Measurements from ENCODE around the gene XPC. TPM values are rescaled to one million over a fixed set of nuclear protein-coding genes. Genes with fewer than 3 reads are reported as not detected.
"Not testable (repeated sequence)": the region's sequence is repeated elsewhere in the genome, so short reads cannot be mapped to it uniquely, and the experiment has no call there.

The XPC gene
- total RNA-seq, 1 experiment from 2014 or later = 13.0 TPM

DNA sequence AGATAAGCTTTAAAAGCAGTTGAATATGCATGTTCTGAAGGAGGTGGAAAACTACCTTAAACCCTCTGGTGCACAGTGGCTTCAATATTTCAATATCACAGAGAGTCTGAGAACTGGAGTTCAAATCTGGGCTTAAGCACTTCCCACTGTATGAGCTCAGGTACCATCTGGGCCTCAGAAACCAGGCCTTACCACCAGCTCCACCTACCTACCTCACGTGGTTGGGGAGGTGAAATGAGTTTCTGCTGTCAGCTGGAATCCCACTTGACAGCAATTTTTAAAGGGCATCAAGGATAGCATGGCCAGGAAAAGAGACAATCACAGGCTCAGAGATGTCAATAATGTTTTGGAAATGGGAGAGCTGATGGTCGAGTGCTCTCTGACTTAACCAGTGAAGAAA lies 58.8 kb downstream of the XPC start:
- DNase-seq (ENCODE audit: low read depth) = no peak

DNA sequence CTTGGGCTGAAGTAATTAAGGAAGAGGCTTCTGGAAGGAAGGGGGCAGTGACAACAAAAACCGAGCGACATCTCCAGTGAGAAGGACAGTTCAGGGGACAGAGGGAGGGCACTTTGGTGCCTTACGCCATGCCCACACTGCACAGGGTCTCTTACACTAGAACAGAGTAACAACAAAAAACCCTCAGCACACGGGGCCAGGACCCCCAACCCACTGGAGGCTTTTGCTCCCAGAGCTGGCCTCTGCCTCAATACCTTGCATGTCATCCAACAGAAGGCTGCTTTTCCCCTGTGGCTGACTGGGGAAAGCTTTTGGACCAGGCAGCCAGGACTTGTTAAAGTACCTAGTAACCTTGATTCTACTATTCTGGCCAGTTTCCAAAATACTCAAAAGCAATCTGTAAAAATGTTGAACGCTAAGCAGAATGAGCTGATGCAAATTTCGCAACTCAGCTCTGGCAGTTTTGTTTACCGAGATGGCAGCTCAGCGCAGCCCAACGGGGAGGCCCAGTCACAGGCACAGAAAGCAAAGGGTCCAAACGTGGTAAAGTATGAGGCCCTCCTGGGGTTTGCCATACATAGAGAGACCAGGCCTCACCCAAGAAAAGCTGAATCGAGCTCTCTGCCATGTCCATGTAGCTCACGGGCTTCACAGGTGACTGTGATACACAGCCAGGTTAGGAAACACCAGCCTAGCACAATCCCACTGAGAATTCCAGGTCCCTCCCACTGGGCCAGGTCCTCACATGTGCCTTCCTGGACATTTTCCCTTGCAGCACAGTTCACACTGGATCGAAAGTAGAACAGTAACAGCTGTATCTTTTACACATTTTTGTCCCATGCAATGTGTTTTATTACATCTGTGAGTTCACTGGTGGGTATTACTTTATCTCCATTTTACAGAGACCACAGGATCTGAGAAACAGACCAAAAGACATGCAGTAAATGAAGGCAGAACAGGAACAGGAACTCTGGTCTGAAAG lies 59.7 kb downstream of the XPC start:
- DNase-seq (ENCODE audit: low read depth) = no peak

DNA sequence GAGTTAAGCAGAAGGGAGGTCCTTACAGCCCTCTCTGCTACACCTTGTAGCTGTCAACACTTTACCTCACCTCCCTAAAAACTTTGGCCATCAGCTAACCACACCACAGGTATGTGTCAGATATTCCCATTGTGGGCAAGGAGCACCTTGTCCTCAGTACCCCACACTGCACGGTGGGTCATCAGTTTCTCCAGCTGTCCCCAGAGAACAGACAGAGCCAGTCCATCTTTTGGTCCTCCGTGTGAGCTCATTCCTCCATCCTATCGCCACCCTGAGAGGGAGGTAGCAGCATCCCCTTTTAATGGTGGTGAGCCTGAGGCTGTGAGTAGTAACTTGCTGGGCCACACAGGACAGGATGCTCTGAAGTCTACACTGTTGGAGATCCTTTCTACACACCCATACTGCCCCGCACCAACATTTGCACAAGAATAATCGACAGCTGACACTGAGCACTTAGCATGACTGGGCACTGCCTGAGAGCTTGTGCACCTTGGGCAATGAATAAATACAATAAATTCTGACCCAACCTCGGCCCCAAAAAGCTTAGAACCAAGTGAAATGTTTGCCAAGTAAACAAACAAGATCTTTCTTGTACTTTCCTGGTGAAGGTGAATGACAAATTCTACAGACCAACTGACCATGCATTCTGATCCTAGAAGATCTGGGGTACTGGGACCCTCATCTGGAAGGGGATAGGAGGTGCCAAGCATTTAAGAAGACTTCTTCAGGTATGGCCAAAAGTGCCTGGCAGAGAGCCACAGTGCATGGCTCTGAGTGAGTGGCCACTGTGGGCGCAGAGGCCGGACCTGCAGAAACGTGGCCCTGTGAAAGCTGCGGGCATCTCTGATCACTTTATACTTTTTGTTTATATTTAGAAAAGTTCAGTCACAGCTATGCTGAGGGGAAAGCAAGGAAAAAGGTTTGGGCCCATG lies 60.7 kb downstream of the XPC start:
- no peak for DNase-seq (ENCODE audit: low read depth)

DNA sequence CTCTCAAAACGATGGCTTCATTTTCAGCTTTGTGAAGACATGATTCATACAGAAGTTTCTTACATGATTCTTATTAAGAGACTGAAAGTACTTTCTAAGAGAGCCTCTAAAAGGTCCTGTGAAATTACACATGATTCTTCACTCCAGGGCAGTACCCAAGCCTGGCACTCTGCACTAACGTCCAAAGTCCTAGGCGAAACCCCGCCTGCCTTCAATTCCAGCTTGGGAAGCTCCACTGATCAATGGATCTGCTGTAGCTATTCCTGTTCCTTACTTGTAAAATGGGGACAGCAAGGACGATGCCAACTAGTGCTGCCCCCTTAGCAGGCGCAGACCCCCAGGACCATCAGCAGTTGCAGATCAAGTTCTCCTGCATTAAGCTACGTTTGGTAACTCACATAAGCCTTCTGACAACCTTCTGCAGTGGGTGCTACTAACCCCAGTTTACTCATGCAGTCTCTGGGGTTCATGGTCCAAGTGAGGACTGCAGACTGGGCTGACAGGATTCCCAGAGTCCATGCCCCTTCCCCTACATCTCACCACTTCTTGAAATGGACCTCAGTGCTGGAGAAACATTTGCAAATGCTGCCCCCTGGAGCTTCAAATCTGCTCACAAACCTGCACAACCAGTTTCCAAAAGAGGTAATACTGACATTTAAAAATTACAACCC lies 64.3 kb downstream of the XPC start:
- DNase-seq (ENCODE audit: low read depth) = no peak

DNA sequence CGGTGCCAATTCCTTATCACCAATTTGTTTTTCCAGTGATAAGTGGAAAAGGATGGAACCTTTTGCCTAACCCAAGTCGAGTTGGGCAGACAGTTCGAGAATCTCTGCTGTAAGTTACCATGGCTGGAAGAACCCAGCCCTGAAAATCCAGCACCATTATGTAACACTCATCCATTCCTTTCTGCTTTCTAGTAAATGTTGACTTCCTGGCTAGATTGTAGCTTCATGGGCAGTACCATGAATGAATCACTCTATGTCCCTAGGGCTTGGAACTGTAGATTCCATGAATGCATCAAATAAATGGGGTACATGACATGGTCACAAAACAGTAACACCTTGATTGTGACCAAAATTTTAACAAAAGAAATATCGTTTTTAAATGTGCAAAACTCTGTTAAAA lies 67.7 kb downstream of the XPC start:
- peak; percentile 14 for DNase-seq (ENCODE audit: low read depth)

DNA sequence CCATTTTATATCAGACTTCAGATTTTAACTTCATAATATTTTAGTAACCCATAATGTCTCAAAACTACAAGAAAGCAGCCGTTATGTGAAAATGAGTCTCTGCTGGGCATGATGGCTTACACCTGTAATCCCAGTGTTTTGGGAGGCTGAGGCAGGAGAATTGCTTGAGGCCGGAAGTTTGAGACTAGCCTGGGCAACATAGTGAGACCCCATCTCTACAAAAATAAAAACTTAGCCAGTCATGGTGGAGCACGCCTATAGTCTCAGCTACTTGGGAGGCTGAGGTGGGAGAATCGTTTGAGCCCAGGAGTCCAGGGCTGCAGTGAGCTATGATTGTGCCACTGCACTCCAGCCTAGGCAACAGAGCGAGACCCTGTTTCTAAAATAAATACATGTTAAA lies 68.6 kb downstream of the XPC start:
- DNase-seq (ENCODE audit: low read depth) = not testable (repeated sequence)

DNA sequence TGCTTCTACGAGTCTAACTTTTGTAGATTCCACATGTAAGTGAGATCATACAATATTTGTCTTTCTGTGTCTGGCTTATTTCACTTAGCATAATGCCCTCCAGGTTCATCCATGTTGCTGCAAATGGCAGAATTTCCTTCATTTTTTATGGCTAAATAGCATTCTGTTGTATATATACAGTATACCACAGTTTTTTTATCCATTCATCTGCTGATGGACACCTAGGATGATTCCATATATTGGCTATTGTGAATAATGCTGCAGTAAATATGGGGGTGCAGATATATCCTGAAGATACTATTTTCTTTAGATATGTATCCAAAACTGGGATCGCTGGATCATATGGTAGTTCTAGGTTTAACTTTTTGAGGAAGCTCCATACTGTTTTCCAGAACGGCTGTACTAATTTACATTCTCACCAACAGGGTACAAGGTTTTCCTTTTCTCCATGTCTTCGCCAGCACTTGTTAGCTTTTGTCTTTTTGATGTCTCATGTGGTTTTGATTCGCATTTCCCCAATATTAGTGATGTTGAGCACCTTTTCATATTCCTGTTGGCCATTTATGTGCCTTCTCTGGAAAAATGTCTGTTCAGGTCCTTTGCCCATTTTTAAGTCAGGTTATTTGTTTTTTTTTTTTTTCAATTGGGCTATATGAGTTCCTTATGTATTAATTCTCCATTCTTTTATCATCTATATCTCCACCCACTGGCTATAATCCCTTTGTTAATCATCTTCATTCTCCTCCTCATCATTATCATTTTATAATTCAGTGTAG lies 80.6 kb downstream of the XPC start:
- DNase-seq (ENCODE audit: low read depth) = no peak

DNA sequence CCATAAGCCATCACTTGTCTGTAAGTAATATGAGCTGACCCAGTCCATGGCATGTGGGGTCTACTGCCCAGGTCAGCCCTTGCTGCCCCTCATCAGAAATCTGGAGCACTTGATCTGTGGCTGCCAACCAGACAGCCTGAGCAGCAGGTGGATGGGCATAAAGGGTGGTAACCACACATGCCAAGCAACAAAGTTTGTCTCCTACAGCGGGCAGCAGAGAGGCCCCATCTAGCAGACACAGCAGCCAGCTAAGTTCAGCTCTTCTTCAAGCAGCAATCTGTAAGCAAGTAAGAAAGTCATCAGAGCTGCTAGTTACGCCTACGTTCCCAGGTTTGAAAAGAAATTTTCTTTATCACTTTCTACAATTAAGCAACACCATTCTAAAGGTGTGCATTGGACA lies 81.7 kb downstream of the XPC start:
- DNase-seq (ENCODE audit: low read depth) = no peak

Other genes with a start within 250 kb of the XPC start
- 19.3 and 23.4 TPM in 2 replicates for gene CHCHD4, start 53.7 kb downstream of the XPC start, total RNA-seq (2014; rRNA removed; shearing (Covaris generic))
- gene TMEM43, start 53.5 kb downstream of the XPC start, total RNA-seq (2014; rRNA removed; shearing (Covaris generic)) = 55.9 and 73.2 TPM in 2 replicates
- gene LSM3, start 216 bp upstream of the XPC start, total RNA-seq (2014; rRNA removed; shearing (Covaris generic)) = 23.0 and 34.9 TPM in 2 replicates
- gene SLC6A6, start 224.0 kb upstream of the XPC start, total RNA-seq (2014; rRNA removed; shearing (Covaris generic)) = 24.6 and 43.3 TPM in 2 replicates

Data from M059J (cell line).